ENCODE results near the gene DNAJB11.

DNAJB11 gene

DNA sequence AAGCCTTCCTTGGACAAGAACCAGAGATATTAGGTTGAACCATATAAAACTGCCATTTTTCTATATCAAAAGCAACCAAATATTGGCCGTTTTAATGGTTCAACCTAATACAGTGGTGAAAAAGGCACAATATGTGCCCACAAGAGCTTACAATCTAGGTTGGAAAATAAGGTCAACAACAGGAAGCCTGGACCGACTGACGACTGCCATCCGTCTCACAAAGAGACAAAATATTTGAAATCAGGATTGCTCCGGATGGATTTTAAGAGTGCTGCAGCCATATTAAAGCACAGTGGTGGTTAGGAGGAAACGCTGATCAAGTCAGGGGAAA lies 43.7 kb downstream of the DNAJB11 start:
- Mint-ChIP-seq H3K4me1 (peaks cover 5% of the 10 kb centered on the region), H3K27me3 (ENCODE audit: low read depth, poor library complexity) (peaks cover 57% of the 10 kb centered on the region), H3K4me3 (no peak overlapping the region), H3K36me3 (ENCODE audit: low read depth) (no peaks in the 10 kb centered on the region), H3K9me3 (no peaks in the 10 kb centered on the region), H3K27ac (no peak overlapping the region)
- no peak for DNase-seq
- TF ChIP-seq CTCF (IDR thresholded peaks at IDR 0.05) = no peak

GRCh38 chr3:186614597-186615483 lies 44.3 kb downstream of the DNAJB11 start:
- Mint-ChIP-seq H3K4me1 (peaks cover 5% of the 10 kb centered on the region), H3K27ac (no peak overlapping the region), H3K27me3 (ENCODE audit: low read depth, poor library complexity) (peaks cover 57% of the 10 kb centered on the region)

GRCh38 chr3:186616299-186616617 lies 45.7 kb downstream of the DNAJB11 start:
- Mint-ChIP-seq H3K4me3 (no peak overlapping the region), H3K27ac (no peak overlapping the region), H3K27me3 (ENCODE audit: low read depth, poor library complexity) (peaks cover 61% of the 10 kb centered on the region), H3K9me3 (no peaks in the 10 kb centered on the region), H3K36me3 (ENCODE audit: low read depth) (no peaks in the 10 kb centered on the region), H3K4me1 (peaks cover 5% of the 10 kb centered on the region)
- DNase-seq = no peak
- no peak for TF ChIP-seq CTCF (IDR thresholded peaks at IDR 0.05)

More at GRCh38 chr3:186614597-186615483, 44.3 kb downstream of the DNAJB11 start:
- no peak overlapping the region for H3K4me3 Mint-ChIP-seq
- no peaks in the 10 kb centered on the region for H3K36me3 Mint-ChIP-seq (ENCODE audit: low read depth)
- TF ChIP-seq CTCF (IDR thresholded peaks at IDR 0.05) = peak; percentile 99
- DNase-seq = peak; percentile 82
- H3K9me3 Mint-ChIP-seq = no peaks in the 10 kb centered on the region

DNA sequence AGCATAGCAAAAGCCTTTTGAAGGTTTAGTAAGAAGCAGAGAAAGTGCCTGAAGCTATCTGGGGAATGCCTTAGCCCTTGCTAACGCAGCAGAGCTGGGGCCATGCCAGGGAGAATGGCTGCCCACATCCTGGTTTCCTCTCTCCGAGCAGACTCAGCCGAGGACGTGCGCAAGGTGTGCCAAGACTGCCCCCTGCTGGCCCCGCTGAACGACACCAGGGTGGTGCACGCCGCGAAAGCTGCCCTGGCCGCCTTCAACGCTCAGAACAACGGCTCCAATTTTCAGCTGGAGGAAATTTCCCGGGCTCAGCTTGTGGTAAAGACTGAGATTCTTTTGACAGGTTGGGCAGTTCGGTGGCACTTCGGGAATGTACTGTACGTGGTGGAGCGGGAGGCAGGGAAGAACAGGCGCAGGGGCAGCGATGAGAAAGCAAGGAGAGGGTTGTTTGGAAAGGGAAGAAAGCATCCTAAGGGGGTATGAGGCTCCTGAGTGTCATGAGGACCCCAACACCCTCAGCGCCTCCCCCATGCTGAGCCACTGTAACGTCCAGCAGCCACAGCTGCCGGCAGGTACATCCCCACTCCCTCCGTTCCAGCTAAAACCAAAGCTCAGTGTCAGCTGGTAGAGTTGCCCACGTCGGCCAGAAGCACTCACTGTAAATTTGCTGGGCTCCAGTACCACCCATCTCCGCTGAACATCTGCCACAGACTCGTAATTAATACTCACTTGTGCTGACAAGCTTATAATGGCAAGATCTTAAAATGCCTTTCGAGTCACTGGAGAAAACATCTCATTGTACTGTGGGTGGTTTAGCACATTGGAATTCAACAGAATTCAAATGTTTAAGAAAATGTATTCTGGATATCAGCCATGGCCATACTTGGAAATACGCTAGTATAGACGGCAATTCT lies 46.8 kb downstream of the DNAJB11 start:
- H3K4me1 Mint-ChIP-seq = peaks cover 5% of the 10 kb centered on the region
- peak; percentile 79 for TF ChIP-seq CTCF (IDR thresholded peaks at IDR 0.05)
- H3K9me3 Mint-ChIP-seq = no peaks in the 10 kb centered on the region
- no peaks in the 10 kb centered on the region for H3K36me3 Mint-ChIP-seq (ENCODE audit: low read depth)
- peak overlapping the region; percentile 70 for H3K4me3 Mint-ChIP-seq
- DNase-seq = peak; percentile 78
- no peak overlapping the region for H3K27ac Mint-ChIP-seq
- peaks cover 53% of the 10 kb centered on the region for H3K27me3 Mint-ChIP-seq (ENCODE audit: low read depth, poor library complexity)

- DNase-seq = no peak
- Mint-ChIP-seq H3K4me3 (no peak overlapping the region), H3K27ac (no peak overlapping the region), H3K27me3 (ENCODE audit: low read depth, poor library complexity) (peaks cover 48% of the 10 kb centered on the region), H3K36me3 (ENCODE audit: low read depth) (no peaks in the 10 kb centered on the region), H3K4me1 (peaks cover 5% of the 10 kb centered on the region), H3K9me3 (no peaks in the 10 kb centered on the region)
- no peak for TF ChIP-seq CTCF (IDR thresholded peaks at IDR 0.05)
Measured at GRCh38 chr3:186618318-186618938, 47.9 kb downstream of the DNAJB11 start.
